T-helper 2 cell (primary cell): Measurements from ENCODE around the gene RCAN1.

Experiments
- DNase-seq, 5 experiments: peaks; one replicate each; pipeline versions ENCODE4 v3.0.0 to v3.0.0-alpha.2; 2012 to 2022

Gene RCAN1

GRCh38 chr21:34536820-34537219, 78.1 kb downstream of the RCAN1 start:
- DNase-seq = no peak

- no peak for DNase-seq
Observed at GRCh38 chr21:34536311-34536710, 78.6 kb downstream of the RCAN1 start.

- DNase-seq = no peak
Observed at GRCh38 chr21:34535886-34536285, 79.0 kb downstream of the RCAN1 start.

GRCh38 chr21:34534522-34534921, 80.4 kb downstream of the RCAN1 start:
- DNase-seq = no peak

- no peak for DNase-seq
Observed at GRCh38 chr21:34533938-34534337, 81.0 kb downstream of the RCAN1 start.

- DNase-seq = no peak
Observed at GRCh38 chr21:34531399-34531798, 83.5 kb downstream of the RCAN1 start.

GRCh38 chr21:34530261-34530660, 84.7 kb downstream of the RCAN1 start:
- no peak for DNase-seq

- DNase-seq = no peak
Observed at GRCh38 chr21:34528131-34528561, 86.8 kb downstream of the RCAN1 start.

- peak in 2 of 5 experiments; percentile 17 to 59 for DNase-seq
Observed at GRCh38 chr21:34526618-34527290, 88.2 kb downstream of the RCAN1 start.

GRCh38 chr21:34526241-34526617, 88.7 kb downstream of the RCAN1 start:
- DNase-seq = peak in 1 of 5 experiments; percentile 7

- no peak for DNase-seq
Observed at GRCh38 chr21:34524646-34525601, 90.0 kb downstream of the RCAN1 start.

GRCh38 chr21:34523019-34523555, 91.8 kb downstream of the RCAN1 start:
- DNase-seq = no peak

GRCh38 chr21:34522284-34522683, 92.6 kb downstream of the RCAN1 start:
- DNase-seq = no peak

GRCh38 chr21:34521561-34521960, 93.4 kb downstream of the RCAN1 start:
- no peak for DNase-seq

GRCh38 chr21:34520764-34521508, 94.0 kb downstream of the RCAN1 start:
- no peak for DNase-seq

GRCh38 chr21:34520281-34520680, 94.6 kb downstream of the RCAN1 start:
- no peak for DNase-seq

GRCh38 chr21:34519694-34520093, 95.2 kb downstream of the RCAN1 start:
- DNase-seq = no peak

GRCh38 chr21:34519016-34519415, 95.9 kb downstream of the RCAN1 start:
- no peak for DNase-seq

- no peak for DNase-seq
Observed at GRCh38 chr21:34518301-34518700, 96.6 kb downstream of the RCAN1 start.

GRCh38 chr21:34517491-34518245, 97.2 kb downstream of the RCAN1 start:
- DNase-seq = peak in 1 of 5 experiments; percentile 61

GRCh38 chr21:34517039-34517438, 97.9 kb downstream of the RCAN1 start:
- no peak for DNase-seq

GRCh38 chr21:34514576-34515115, 100.3 kb downstream of the RCAN1 start:
- no peak for DNase-seq
